ENCODE data around the gene ESF1.

DNA sequence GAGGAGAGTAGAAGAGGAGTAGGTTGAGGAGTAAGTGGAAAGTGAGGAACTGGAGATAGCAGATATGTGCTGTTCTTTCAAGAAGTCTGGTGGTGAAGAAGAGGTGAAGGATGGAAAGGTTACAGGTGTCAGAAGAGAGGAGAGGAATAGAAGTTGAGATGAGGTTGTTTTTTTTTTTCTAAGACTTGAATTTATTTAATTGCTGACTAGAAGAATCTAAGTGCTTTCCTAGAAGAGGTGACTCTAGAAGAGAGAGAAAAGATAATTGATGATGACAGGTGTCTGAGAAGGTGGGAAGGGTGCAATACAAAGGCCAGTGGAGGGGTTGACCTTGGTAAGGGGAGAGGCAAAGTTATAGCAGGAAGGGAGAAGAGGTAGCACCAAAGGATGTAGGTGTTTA, 25.7 kb upstream of the ESF1 start:
- TF ChIP-seq GATA3 (IDR thresholded peaks at IDR 0.05; ENCODE audit: low read depth, low read length) (no peak), GATA2 (IDR thresholded peaks at IDR 0.05; ENCODE audit: low read depth, low read length) (no peak)
